NCI-H2171 treated with DMSO at 0.1 percent for 48 hours (cell line): ENCODE data around the gene METRNL.
"Not testable (repeated sequence)": the region's sequence is repeated elsewhere in the genome, so short reads cannot be mapped to it uniquely, and the experiment has no call there.

ENCODE experiments used
- DNase-seq: peaks from one replicate; lab custom pipeline; 2025; lab: John Stamatoyannopoulos, UW

METRNL gene

DNA sequence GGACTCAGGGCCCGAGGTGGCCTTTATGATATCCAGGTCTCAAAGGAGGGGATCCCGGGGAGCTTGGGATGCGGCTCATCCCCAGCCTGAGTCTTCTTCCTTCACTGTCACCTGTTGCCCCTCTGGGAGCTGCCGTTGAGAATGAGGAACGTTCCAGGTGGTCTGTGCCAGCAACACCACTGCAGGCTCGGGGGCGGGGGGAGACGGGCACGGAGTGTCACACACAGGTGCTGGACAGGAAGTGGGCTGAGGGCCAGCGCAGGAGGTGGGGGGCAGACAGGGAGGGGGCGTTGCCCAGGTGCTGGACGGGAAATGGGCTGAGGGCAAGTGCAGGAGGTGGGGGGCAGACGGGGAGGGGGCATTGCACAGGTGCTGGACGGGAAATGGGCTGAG, 28.2 kb downstream of the METRNL start:
- no peak for DNase-seq

- no peak for DNase-seq
These were observed 29.3 kb downstream of the METRNL start for GRCh38 chr17:83108709-83109108.

DNA sequence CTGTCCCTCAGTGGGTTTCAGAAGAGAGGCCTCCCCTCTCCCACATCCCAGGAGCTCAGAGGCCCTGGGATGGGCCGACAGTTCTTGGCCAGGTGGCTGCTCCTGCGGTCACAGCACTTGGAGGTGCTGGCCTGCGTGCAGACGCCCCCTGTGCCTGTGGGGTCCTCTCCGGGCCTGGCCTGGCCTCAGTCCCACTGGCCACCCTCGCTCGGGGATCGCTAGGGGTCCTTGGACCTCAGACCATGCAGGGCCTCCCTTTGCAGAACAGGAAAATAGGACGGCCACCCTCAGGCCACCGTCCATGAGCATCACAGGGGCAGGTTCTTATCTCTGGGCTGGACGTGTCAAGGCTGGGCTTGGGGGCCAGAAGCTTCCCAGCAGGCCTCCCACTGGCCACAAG, 30.0 kb downstream of the METRNL start:
- DNase-seq = no peak

DNA sequence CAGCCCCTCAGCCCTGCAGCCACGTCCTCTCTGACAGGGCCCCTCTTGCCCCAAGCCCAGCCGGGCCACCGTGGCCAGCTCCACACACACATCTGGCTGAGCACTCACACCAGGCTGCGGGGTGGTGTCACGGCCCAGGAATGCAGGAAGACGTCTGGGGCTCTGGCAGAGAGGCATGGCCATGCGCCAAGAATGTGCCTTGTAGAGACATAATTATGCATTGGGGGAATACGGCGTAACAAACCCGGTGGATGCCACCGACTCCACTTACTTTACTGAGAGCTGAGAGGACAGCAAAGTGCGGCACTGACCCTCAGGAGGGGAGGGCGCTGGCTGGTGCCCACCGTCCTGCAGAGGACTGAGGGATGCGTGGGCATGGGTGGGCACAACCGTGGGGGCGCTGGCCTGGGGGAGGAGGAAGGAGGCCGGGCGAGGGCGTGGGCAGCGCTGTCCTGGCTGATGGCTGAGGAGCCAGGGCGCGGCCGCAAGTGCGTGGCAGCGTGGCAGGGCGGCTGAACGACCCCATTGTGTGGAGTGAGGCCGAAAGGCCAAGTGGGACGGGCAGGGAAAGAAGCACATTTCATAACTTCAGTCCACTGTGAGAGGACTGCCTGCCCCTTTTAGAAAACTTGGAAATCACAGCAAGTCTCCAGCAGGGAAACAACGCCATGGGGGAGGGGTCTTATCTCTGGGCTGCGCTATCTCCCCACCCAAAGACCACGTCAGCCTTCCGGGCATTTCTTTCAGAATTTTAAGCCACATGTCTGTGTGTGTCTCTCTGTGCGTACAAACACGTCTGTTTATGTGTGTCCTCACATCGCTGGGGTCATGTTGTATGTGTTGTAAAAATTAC, 30.6 kb downstream of the METRNL start:
- DNase-seq = peak; percentile 34

DNA sequence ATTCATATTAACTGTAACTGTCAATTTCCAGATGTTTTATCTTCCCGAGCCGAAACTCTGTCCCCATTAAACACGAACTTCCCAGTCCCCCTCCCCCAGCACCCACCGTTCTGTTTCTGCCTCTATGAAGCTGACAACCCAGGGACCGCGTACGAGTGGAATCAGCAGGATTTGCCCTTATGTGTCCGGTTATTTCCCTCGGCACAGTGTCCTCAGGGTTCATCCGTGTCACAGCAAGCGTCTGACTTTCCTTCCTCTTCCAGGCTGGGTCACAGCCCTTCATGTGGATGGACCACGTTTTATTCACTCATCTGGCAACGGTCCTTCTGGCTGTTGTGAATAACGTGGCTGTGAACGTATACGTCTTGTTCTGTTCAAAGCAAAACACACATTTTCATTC, 31.3 kb downstream of the METRNL start:
- DNase-seq = no peak

- DNase-seq = no peak
These were observed 32.3 kb downstream of the METRNL start for GRCh38 chr17:83111516-83112282.

DNA sequence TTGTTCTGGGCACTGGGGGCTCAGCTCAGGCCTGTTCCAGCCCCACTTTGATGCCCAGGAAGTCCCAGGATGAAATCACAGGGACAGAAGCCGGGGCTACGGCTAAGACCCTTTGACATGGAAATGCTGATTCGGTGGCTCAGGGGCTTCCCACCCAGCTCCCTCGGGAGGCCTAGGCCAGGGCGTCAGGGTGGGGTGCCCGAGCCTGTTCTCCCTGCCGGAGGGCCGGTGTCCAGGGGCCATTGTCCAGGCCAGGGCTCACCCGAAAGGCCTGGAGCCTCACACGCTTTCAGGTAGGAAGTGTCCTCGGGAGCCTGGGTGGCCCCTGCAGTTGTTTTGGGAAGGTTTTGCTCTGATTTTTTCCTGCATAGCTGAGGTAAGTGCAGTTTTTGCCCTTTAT, 34.0 kb downstream of the METRNL start:
- no peak for DNase-seq

GRCh38 chr17:83113792-83114191, 34.4 kb downstream of the METRNL start:
- DNase-seq = no peak

DNA sequence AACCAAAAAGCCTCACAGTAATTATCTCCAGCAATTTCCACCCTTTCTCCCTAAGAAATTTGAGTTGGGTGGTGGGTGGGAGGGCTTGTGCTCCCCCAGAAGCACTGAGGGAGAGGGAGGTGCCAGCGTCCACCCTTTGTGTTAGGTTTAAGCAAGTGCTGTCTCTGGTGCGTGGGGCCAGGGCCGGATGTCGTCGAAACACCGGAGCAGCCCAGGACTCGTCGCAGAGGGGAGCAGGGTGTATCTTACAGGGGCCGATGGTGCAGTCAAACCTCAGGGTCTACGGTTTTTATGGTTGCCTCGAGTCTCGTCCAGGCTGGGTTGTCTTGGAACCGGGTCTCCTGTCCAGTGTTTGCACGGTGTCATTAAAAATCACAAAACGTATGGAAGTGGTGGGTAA, 35.3 kb downstream of the METRNL start:
- DNase-seq = no peak

- no peak for DNase-seq
These were observed 35.8 kb downstream of the METRNL start for GRCh38 chr17:83115202-83115651.

DNA sequence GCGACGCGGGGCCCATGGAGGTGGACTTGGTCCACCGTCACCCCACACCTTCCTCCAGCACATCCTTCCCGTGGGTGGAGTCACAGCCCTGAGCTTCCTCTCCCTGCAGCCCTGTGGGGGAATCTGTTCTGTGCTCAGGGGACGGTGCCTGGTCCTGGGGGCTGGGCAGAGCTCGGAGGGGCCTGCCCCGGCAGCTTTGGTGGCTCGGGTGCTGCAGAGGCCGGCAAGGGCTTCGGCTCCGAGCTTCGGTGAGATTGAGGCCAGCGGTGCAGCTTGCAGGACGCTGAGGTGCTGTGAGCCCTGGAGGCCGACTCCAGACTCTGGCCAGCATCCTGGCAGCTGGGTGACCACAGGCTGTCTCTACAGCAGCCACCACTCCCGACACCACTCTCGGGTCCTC, 36.4 kb downstream of the METRNL start:
- DNase-seq = no peak

DNA sequence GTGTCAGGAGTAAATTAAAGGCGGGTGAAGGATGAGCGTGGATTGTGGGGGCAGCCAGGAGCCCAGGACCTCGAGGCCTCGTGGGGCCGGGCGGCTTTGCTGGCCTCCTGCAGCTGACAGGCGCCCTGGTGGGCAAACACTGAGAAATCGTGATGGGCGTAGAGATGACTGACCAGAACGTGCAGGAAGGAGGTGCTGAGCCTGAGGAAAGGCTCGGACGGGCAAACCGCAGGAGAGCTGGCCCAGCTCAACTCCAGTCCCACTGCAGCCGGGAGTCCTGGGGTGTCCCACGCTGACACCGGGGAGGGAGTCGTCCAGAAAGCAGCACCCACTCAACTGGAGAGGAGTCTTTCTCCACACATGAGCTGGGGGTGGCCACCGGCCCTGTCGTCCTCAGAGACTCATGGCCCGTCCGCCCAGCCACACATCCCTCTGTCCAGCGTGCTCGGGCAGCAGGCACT, 36.9 kb downstream of the METRNL start:
- DNase-seq = no peak

GRCh38 chr17:83116783-83117555, 37.6 kb downstream of the METRNL start:
- no peak for DNase-seq

DNA sequence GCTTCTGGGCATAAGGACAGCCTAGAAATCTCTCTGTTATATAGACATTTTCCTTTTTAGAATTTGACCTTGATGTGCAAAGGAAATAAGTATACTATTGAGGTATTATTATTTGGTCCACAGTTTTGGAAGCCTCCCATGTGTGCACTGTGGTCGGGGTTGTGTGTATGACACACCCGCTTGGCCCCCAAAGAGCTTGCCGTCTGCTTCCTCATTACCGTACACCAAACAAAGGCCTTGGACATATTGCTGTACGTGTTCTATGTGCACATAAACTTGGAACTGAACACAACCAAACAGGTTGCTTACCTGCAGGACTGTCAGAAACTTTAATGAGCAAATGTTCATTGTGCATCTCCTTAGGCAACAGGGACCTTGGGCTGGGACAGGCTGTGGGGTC, 38.2 kb downstream of the METRNL start:
- no peak for DNase-seq

DNA sequence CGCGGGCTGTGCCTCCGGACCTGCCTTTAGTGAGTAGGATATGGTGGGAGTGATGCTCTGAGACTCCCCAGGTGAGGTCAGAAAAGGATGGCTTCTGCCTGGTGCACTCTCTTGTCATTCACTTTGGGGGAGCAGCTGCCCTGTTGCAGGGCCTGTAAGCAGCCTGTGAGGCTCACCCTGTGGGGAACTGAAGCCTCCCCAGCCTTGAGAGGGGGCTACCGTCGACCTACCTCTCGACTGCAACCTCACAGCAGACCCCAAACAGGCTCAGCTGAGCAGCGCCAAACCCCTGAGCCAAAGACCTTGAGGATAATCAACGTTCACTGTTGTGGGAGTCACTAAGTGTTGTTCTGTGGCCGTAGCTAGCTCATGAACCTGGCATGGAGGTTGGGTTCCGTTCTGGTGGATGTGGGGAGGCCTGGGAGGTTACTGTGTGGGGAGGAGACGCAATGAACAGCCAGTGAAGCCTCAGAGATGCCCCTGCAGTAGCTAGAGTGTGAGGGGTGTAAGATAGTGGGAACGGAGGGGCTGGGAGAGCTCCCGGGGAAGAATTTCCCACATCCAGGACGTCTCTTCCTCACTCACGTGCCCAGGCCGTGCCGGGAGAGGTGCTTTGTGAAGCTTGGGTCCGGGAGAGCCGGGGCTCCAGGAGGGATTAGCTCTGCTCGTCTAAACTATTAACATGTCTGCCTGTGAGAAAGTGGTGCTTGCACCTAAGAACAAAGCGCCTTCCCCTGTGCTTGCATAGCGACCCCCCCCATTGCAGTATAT, 38.8 kb downstream of the METRNL start:
- DNase-seq = no peak

DNA sequence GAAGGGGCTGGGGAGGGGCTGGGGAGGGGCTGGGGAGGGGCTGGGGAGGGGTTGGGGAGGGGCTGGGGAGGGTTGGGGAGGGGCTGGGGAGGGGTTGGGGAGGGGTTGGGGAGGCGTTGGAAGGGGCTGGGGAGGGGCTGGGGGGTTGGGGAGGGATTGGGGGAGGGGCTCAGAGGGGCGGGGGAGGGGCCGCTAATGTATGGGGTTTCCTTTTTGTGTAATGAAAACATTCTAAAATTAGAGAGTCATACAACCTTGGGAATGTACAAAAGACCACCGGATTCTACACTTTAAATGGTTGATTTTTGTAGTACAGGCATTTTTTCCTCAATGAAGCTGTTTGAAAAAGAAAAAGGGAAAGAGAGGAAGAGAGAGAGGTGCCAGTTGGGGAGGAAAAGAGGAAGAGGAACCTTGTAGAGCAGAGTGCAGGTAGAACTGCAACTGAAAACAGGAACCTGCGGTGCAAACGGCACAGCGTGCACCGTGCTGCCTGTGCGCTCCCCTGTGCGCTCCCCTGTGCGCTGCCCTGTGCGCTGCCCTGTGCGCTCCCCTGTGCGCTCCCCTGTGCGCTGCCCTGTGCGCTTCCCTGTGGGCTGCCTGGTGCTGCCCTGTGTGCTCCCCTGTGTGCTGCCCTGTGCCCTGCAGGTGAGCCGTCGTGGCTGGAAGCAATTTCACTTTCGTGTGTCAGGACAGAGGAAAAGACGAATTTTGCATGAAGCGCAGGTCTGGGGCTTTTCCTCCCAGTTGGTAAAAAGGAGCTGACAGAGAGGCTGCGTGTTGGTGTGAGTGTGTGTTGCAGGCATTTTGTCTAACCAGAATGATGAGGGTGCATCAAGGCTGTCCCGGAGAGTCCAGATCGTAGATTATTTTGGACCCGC, 40.8 kb downstream of the METRNL start:
- no peak for DNase-seq

DNA sequence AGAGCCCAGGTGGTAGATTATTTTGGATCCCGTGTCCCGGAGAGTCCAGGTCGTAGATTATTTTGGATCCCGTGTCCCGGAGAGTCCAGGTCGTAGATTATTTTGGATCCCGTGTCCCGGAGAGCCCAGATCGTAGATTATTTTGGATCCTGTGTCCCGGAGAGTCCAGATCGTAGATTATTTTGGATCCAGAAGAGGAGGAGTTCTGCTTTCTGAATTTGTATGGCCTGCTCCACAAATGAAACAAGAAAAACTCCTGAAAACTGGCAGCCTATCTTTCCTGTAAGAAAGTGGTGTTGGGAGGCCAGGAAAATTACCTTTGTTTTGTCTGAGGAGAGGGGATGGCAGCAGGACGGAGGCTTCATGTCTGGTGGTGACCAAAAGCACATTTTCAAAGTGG, 42.1 kb downstream of the METRNL start:
- DNase-seq = not testable (repeated sequence)

- DNase-seq = no peak
These were observed 42.8 kb downstream of the METRNL start for GRCh38 chr17:83121921-83122820.

DNA sequence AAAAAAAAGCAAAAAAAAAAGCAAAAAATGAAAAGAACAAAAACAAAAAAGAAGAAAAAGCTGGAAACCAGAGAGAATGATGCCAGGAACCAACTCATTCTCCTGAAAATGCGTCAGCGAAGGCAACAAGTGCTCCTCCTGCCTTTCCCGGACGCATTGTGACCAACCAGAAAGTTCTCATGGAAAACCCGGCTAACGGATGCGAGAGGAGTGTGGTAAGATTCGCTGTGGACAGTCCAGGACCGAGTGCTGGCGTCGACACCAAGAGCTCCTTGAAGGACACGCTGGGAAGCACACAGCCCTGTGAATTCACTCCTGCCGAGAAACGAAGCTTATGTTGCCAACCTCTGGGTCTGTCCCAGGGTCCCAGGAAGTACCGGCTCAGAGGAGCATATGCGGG, 43.4 kb downstream of the METRNL start:
- DNase-seq = no peak
